ENCODE results near the gene GPN2. TPM values are rescaled to one million over a fixed set of nuclear protein-coding genes. Genes with fewer than 3 reads are reported as not detected.

GPN2 gene
- polyA plus RNA-seq, 3 donors: 8.3 to 15.9 (median 9.6) TPM

DNA sequence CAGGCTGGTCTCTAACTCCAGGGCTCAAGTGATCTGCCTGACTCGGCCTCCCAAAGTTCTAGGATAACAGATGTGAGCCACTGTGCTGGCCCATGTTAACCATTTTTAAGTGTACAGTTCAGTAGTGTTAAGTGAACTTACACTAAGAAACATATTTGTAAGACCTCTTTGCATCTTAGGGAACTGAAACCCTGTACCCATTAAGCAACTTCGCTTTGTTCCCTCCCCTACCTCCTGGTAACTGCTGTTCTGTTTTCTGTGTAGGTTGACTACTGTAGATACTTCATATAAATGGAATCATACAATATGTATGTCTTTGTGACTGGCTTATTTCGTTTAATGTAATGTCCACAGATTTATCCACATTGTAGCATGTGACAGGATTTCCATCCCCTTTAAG, 42.4 kb upstream of the GPN2 start:
- H3K79me2 ChIP-seq (ENCODE audit: insufficient read depth, low read length): peaks cover 42% of the 10 kb centered on the region
- H3K4me3 Mint-ChIP-seq: no peak overlapping the region
- H3K4me2 ChIP-seq (replicated peaks; ENCODE audit: extremely low read depth, low read length, poor library complexity, severe bottlenecking): no peak overlapping the region
- H3K27me3 Mint-ChIP-seq (ENCODE audit: low read depth in 3 of 3): no peaks in the 10 kb centered on the region
- H3K27ac ChIP-seq (ENCODE audit: low read depth in 1 of 2, low read length in 2 of 2): peak overlapping the region; percentile 56 to 57
- H3K9me3 ChIP-seq (replicated peaks in 1 of 2; ENCODE audit: control insufficient read depth in 1 of 2, insufficient read depth in 1 of 2, low read length in 2 of 2): no peaks in the 10 kb centered on the region
- DNase-seq: peak; percentile 76 to 87 (median 78)
- H3K4me1 ChIP-seq (ENCODE audit: control insufficient read depth in 1 of 2, insufficient read depth in 2 of 2, low read length in 2 of 2): peaks cover 17 to 18% of the 10 kb centered on the region in 2 donors
- H4K20me1 ChIP-seq (ENCODE audit: insufficient read depth, low read length): peaks cover 8% of the 10 kb centered on the region
- peaks cover 14% of the 10 kb centered on the region for H3K4me1 Mint-ChIP-seq
- WGBS (ENCODE audit: insufficient coverage): no CpG with 5 or more reads among the region's 3 CpGs
- H3K9ac ChIP-seq (ENCODE audit: insufficient read depth, low read length, poor library complexity, severe bottlenecking): no peak overlapping the region
- H3K4me3 ChIP-seq (replicated peaks in 1 of 3; ENCODE audit: low read depth in 2 of 3, low read length in 3 of 3): no peak overlapping the region
- H3K27me3 ChIP-seq (ENCODE audit: control insufficient read depth in 2 of 2, insufficient read depth in 2 of 2, low read length in 2 of 2): no peaks in the 10 kb centered on the region
- peaks cover 0 to 1% (median 0%) of the 10 kb centered on the region in 7 donors for H3K9me3 Mint-ChIP-seq
- H3K36me3 Mint-ChIP-seq: peaks cover 40 to 46% of the 10 kb centered on the region in 2 donors
- TF ChIP-seq, protein P1, sequence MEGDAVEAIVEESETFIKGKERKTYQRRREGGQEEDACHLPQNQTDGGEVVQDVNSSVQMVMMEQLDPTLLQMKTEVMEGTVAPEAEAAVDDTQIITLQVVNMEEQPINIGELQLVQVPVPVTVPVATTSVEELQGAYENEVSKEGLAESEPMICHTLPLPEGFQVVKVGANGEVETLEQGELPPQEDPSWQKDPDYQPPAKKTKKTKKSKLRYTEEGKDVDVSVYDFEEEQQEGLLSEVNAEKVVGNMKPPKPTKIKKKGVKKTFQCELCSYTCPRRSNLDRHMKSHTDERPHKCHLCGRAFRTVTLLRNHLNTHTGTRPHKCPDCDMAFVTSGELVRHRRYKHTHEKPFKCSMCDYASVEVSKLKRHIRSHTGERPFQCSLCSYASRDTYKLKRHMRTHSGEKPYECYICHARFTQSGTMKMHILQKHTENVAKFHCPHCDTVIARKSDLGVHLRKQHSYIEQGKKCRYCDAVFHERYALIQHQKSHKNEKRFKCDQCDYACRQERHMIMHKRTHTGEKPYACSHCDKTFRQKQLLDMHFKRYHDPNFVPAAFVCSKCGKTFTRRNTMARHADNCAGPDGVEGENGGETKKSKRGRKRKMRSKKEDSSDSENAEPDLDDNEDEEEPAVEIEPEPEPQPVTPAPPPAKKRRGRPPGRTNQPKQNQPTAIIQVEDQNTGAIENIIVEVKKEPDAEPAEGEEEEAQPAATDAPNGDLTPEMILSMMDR (IDR thresholded peaks at IDR 0.05): no peak
- peaks cover 29 to 53% of the 10 kb centered on the region in 2 donors for H3K36me3 ChIP-seq (replicated peaks in 1 of 2; ENCODE audit: control insufficient read depth in 1 of 2, insufficient read depth in 2 of 2, low read length in 2 of 2)
- H3K27ac Mint-ChIP-seq: peak overlapping the region; percentile 53 to 91 (median 84)
- H2AFZ ChIP-seq (ENCODE audit: insufficient read depth, low read depth, low read length, poor library complexity, severe bottlenecking): no peak overlapping the region
- intact Hi-C loops (cut with micrococcal nuclease): loop anchor here in 1 of 2 donors (5.0 kb wide), 1 partner anchor 70 kb away; no protein-coding TSS in a partner anchor

DNA sequence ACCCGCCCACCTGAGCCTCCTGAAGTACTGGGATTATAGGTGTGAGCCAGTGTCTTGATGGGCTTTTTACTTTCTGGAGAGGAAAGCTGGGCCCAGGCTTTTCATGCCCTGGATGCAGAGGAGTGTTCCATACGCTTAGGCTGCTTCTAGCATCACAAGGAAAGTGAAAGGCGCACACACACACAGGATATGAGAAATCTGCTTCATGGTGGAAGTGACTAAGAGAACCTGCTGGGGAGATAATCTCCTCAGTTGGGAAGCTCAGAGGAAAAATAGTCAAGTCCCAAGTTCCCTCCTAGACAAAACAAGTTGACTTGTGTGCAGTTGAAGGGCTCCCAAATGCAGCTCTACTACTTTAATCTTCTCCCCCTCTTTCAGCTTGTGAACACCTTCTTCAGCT, 33.6 kb upstream of the GPN2 start:
- intact Hi-C loops (cut with micrococcal nuclease): no loop called here
- TF ChIP-seq, protein P1 (IDR thresholded peaks at IDR 0.05): no peak
- Histone ChIP-seq H2AFZ (ENCODE audit: insufficient read depth, low read depth, low read length, poor library complexity, severe bottlenecking) (no peak overlapping the region), H3K9ac (ENCODE audit: insufficient read depth, low read length, poor library complexity, severe bottlenecking) (no peak overlapping the region), H3K4me3 (replicated peaks in 1 of 3; ENCODE audit: low read depth in 2 of 3, low read length in 3 of 3) (no peak overlapping the region), H3K79me2 (ENCODE audit: insufficient read depth, low read length) (peaks cover 43% of the 10 kb centered on the region), H3K27me3 (ENCODE audit: control insufficient read depth in 2 of 2, insufficient read depth in 2 of 2, low read length in 2 of 2) (no peaks in the 10 kb centered on the region), H3K9me3 (replicated peaks in 1 of 2; ENCODE audit: control insufficient read depth in 1 of 2, insufficient read depth in 1 of 2, low read length in 2 of 2) (no peaks in the 10 kb centered on the region), H4K20me1 (ENCODE audit: insufficient read depth, low read length) (peaks cover 12% of the 10 kb centered on the region), H3K27ac (ENCODE audit: low read depth in 1 of 2, low read length in 2 of 2) (no peak overlapping the region), H3K4me1 (ENCODE audit: control insufficient read depth in 1 of 2, insufficient read depth in 2 of 2, low read length in 2 of 2) (peaks cover 15 to 21% of the 10 kb centered on the region in 2 donors), H3K36me3 (replicated peaks in 1 of 2; ENCODE audit: control insufficient read depth in 1 of 2, insufficient read depth in 2 of 2, low read length in 2 of 2) (peaks cover 42 to 49% of the 10 kb centered on the region in 2 donors), H3K4me2 (replicated peaks; ENCODE audit: extremely low read depth, low read length, poor library complexity, severe bottlenecking) (no peak overlapping the region)
- Mint-ChIP-seq H3K4me3 (no peak overlapping the region), H3K9me3 (no peaks in the 10 kb centered on the region), H3K27ac (peak overlapping the region in 3 of 7 donors; percentile 31 to 60 (median 40)), H3K27me3 (ENCODE audit: low read depth in 3 of 3) (peaks cover 0 to 3% (median 0%) of the 10 kb centered on the region in 3 donors), H3K36me3 (peaks cover 29 to 50% of the 10 kb centered on the region in 2 donors), H3K4me1 (peaks cover 20% of the 10 kb centered on the region)
- 100% methylated on average over 1 of the region's 3 CpGs for WGBS (ENCODE audit: insufficient coverage)
- no peak for DNase-seq
